Left ventricle myocardium superior (tissue), 1 donor: Measurements from ENCODE around the gene ZMYM4. TPM values are rescaled to one million over a fixed set of nuclear protein-coding genes. Genes with fewer than 3 reads are reported as not detected.

Source experiments
- ATAC-seq: fragments of 200-7000 bp; cut with Tn5 transposase; one replicate; pipeline ENCODE4 v1.9.1; 2020; ENCODE audit warnings: mild to moderate bottlenecking, moderate library complexity
- DNase-seq: peaks from one replicate; pipeline ENCODE4 v3.0.0-alpha.2; 2020
- intact Hi-C: fragments of 100-400 bp; cut with micrococcal nuclease; formaldehyde crosslinking; loops from one replicate; pipeline ENCODE4 v1.11.0; 2022
- total RNA-seq: library from RNA; stranded (reverse); fragmentation: NEBNext Ultra II Directional; extraction: Animal tissue kit (Norgen Biotek cat#: 25700); gene quantifications from one replicate; pipeline ENCODE4 v1.2.1, GENCODE V29; 2021
- donor health status: DM: no; HTN: yes; CAD: no; lungs with severe emphysema.

The ZMYM4 gene
- total RNA-seq, 1 donor from 2014 or later = 34.9 TPM

- no peak for ATAC-seq
- intact Hi-C loops = no loop called here
Measured at GRCh38 chr1:35269989-35270289, 1.4 kb downstream of the ZMYM4 start.

GRCh38 chr1:35270836-35271235 lies 2.3 kb downstream of the ZMYM4 start:
- no peak for DNase-seq
- intact Hi-C loops = no loop called here
- ATAC-seq = no peak

More at GRCh38 chr1:35269989-35270289, 1.4 kb downstream of the ZMYM4 start:
- DNase-seq = no peak

DNA sequence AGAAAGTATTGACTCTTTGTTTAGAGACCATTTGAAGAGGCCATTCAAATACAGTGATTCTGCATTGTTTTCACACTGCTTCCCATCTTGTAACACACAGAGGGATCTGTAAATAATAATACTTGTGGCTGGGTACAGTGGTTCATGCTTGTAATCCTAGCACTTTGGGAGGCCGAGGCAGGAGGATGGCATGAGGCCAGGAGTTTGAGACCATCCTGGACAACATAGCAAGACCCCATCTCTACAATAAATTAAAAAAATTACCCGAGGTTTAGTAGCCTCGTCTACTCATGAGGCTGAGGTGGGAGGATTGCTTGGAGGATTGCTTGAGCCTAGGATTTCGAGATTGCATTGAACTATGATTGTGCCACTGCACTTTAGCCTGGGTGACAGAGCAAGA lies 5.7 kb downstream of the ZMYM4 start:
- ATAC-seq (no peak), DNase-seq (no peak)
- intact Hi-C loops = no loop called here

DNA sequence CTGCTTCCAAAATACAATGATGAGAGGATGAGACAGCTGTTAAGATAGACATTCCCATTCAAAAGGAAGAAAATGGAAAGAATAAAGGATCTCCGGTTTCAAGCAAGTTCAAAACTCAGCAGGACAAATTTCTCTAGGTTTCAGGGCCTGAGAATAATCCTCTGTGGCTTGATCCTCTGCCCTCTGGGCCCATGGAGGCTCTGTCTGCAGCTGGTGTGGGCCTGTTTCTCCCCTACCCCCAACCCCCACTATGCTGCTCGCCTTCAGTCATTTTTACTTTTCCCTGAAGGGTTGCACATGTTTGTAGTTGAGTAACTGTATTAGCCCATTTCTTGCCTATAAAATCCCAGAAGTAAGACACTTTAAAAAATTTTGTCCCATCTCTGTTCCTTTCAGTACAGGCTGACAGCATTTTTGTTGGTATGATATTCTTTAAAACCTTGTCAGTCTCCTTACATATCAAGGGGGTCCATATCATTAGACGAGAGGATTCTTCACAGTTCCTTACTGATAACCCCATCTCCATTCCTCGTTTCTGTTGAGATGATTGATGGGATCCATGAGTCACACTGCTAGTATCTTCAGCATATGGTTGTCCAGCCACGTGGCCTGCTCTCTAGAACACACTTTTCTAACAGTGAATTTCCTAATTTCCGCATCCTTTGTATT lies 10.5 kb downstream of the ZMYM4 start:
- intact Hi-C loops = no loop called here
- ATAC-seq (peak; percentile 33), DNase-seq (no peak)

DNA sequence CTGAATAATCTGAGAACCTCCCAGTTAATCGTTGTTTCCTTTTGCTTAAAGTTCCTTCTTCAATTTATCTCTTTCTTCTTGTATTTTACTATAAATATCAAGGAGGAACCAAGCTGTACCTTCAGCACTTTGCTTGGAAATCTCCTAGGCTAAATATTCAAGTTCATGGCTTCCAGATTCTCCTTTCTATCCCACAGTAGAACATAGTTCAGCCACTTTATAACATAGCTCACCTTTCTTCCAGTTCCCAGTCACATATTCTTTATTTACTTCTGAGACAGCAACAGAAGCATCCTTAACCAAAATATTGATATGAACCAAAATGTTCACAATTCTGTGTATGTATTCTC lies 11.0 kb downstream of the ZMYM4 start:
- ATAC-seq (no peak), DNase-seq (no peak)

GRCh38 chr1:35280006-35280405 lies 11.5 kb downstream of the ZMYM4 start:
- DNase-seq = no peak
- intact Hi-C loops = no loop called here
- ATAC-seq = no peak

More for the DNA sequence above, 11.0 kb downstream of the ZMYM4 start:
- intact Hi-C loops = no loop called here

- DNase-seq = no peak
- no peak for ATAC-seq
- intact Hi-C loops = no loop called here
Measured at GRCh38 chr1:35281565-35281964, 13.1 kb downstream of the ZMYM4 start.

GRCh38 chr1:35282172-35282571 lies 13.7 kb downstream of the ZMYM4 start:
- DNase-seq = no peak
- intact Hi-C loops = no loop called here
- ATAC-seq = no peak

- intact Hi-C loops = no loop called here
- no peak for DNase-seq
- no peak for ATAC-seq
Measured at GRCh38 chr1:35284852-35285251, 16.3 kb downstream of the ZMYM4 start.

- DNase-seq = no peak
- intact Hi-C loops = no loop called here
- no peak for ATAC-seq
Measured at GRCh38 chr1:35285771-35286606, 17.5 kb downstream of the ZMYM4 start.

DNA sequence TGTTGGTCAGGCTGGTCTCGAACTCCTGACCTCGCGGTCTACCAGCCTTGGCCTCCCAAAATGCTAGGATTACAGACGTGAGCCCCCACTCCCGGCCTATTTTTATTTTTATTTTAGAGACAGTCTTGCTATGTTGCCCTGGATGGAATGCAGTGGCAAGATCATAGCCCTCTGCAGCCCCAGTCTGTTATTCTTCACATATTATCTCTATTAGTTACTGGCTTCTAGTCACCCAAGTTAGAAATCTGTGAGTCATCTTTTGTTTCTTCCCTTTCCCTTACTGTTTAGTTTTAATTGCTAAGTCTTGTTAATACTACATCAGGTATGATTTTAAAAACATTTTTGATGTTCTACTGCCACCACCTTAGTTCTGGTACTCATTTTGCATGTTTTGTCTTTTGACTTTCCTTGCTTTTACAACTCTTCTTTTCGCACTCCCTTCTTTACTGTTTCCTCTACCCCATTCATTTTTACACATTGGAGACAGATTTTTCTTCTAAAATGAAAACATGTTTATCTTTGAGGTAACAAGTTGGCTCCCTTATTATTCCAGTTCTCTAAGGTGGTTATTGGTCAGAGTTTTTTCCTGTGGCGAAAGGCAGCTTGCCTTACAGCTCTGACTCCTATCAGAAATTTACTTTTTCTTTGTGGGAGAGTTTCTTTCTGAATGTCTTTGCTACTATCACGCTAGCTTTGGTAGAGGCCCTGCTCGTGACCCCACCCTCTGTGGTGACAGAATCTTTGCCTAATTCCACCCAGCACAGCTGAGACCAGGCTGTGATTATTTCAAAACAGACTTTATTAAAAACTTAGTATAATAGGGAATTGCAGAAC lies 19.5 kb downstream of the ZMYM4 start:
- intact Hi-C loops = no loop called here
- ATAC-seq (peak; percentile 43), DNase-seq (no peak)

- ATAC-seq (no peak), DNase-seq (no peak)
- intact Hi-C loops = no loop called here
Measured at GRCh38 chr1:35288761-35289160, 20.3 kb downstream of the ZMYM4 start.

GRCh38 chr1:35290452-35290851 lies 21.9 kb downstream of the ZMYM4 start:
- ATAC-seq (no peak), DNase-seq (no peak)
- intact Hi-C loops = no loop called here

- intact Hi-C loops = no loop called here
- DNase-seq = no peak
- no peak for ATAC-seq
Measured at GRCh38 chr1:35294809-35295208, 26.3 kb downstream of the ZMYM4 start.

GRCh38 chr1:35297886-35298285 lies 29.4 kb downstream of the ZMYM4 start:
- intact Hi-C loops = no loop called here
- no peak for DNase-seq
- ATAC-seq = no peak

- intact Hi-C loops = no loop called here
- DNase-seq = no peak
- ATAC-seq = peak; percentile 62
Measured at GRCh38 chr1:35298464-35298863, 30.0 kb downstream of the ZMYM4 start.

DNA sequence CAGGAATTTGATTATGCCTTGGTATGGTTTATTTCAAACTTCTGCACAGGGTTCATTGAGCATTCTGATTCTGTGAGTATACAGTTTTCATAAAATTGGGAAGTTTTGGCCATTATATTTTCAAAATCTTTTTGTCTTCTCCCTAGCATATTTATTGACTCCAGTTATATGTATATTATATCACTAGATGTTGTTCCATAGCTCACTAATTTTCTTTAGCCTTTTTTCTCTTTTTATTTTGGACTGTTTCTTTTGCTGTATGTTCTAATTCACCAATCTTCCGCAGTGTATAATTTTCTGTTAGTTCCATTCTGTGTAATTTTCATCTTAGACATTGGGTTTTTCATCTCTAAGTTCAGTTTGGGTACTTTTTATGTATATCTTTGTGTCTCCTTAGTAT lies 31.9 kb downstream of the ZMYM4 start:
- intact Hi-C loops = no loop called here
- no peak for DNase-seq
- ATAC-seq = no peak

- ATAC-seq = peak; percentile 70
- DNase-seq = no peak
- intact Hi-C loops = no loop called here
Measured at GRCh38 chr1:35301674-35302392, 33.3 kb downstream of the ZMYM4 start.

DNA sequence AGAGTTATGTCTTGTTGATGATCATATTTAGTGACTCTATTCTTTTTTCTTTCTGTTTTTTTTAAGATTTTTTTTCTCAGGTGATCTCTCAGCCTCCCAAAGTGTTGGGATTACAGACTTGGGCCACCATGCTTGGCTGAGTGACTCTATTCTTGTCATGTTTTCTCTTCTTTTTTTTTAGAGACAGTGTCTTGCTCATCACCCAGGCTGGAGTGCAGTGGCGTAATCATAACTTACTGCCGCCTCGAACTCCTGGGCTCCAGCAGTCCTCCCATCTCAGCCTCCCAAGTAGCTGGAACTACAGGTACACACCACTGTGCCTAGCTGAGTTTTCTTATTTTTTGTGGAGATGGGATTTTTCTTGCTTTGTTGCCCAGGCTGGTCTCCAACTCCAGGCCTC lies 36.9 kb downstream of the ZMYM4 start:
- DNase-seq = no peak
- intact Hi-C loops = no loop called here
- no peak for ATAC-seq

DNA sequence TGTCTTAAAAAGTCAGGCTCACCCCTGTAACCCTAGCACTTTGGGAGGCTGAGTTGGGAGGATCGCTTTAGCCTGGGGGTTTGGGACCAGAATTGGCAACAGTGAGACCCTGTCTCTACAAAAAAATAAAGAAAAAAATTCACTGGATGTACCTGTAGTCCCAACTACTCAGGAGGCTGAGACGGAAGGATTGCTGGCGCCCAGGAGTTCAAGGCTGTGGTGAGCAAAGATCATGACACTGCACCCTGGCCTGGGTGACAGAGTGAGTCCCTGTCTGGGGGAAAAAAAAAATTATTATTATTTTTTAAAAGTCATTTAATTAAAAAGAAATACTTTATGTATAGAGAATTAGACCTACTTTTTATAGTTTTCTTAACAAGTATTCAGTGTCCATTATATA lies 47.1 kb downstream of the ZMYM4 start:
- intact Hi-C loops = no loop called here
- DNase-seq (no peak), ATAC-seq (no peak)
